Left ventricle myocardium inferior (tissue), 1 donor: ENCODE data around the gene PROSER1. TPM values are rescaled to one million over a fixed set of nuclear protein-coding genes. Genes with fewer than 3 reads are reported as not detected.
"Not testable (repeated sequence)": the region's sequence is repeated elsewhere in the genome, so short reads cannot be mapped to it uniquely, and the experiment has no call there.

ENCODE experiments used
- DNase-seq: peaks from one replicate; pipeline ENCODE4 v3.0.0-alpha.2; 2020
- H3K27ac ChIP-seq: fragments of 200-600 bp; replicated peaks from 2 replicates; pipeline ENCODE4 v1.8.0; 2021
- H3K27me3 ChIP-seq: fragments of 200-600 bp; 2 replicates; pipeline ENCODE4 v1.8.0; 2021; ENCODE audit warnings: low read depth
- H3K36me3 ChIP-seq: fragments of 200-600 bp; 2 replicates; pipeline ENCODE4 v1.8.0; 2021
- H3K4me1 ChIP-seq: fragments of 200-600 bp; 2 replicates; pipeline ENCODE4 v1.8.0; 2021
- H3K4me3 ChIP-seq: fragments of 200-600 bp; 2 replicates; pipeline ENCODE4 v1.8.0; 2021; ENCODE audit warnings: mild to moderate bottlenecking, moderate library complexity
- H3K9me3 ChIP-seq: fragments of 200-600 bp; replicated peaks from 2 replicates; pipeline ENCODE4 v1.8.0; 2021
- CTCF ChIP-seq: fragments of 200-600 bp; IDR thresholded peaks from 2 replicates; pipeline ENCODE4 v1.8.0; 2021; ENCODE audit warnings: antibody characterized with exemption, mild to moderate bottlenecking, borderline replicate concordance
- intact Hi-C: fragments of 100-400 bp; cut with micrococcal nuclease; formaldehyde crosslinking; loops from one replicate; pipeline ENCODE4 v1.11.0; 2022
- total RNA-seq: library from RNA; stranded (reverse); fragmentation: NEBNext Ultra II Directional; extraction: Animal tissue kit (Norgen Biotek cat#: 25700); gene quantifications from one replicate; pipeline ENCODE4 v1.2.1, GENCODE V29; 2021
- donor health status: DM: no; HTN: yes; CAD: no; lungs with severe emphysema.

The PROSER1 gene
- total RNA-seq, 1 donor from 2014 or later = 14.2 TPM

GRCh38 chr13:39016087-39016486, 21.8 kb downstream of the PROSER1 start:
- Histone ChIP-seq H3K9me3 (no peaks in the 10 kb centered on the region), H3K27ac (no peak overlapping the region), H3K4me3 (no peak overlapping the region), H3K36me3 (peaks cover 79% of the 10 kb centered on the region), H3K4me1 (no peaks in the 10 kb centered on the region), H3K27me3 (no peaks in the 10 kb centered on the region)
- TF ChIP-seq CTCF = no peak
- no peak for DNase-seq
- intact Hi-C loops = no loop called here

GRCh38 chr13:39013462-39013861, 24.4 kb downstream of the PROSER1 start:
- Histone ChIP-seq H3K36me3 (peaks cover 89% of the 10 kb centered on the region), H3K4me1 (no peaks in the 10 kb centered on the region), H3K27me3 (no peaks in the 10 kb centered on the region), H3K9me3 (no peaks in the 10 kb centered on the region), H3K27ac (no peak overlapping the region), H3K4me3 (no peak overlapping the region)
- DNase-seq = no peak
- intact Hi-C loops = no loop called here
- TF ChIP-seq CTCF = no peak

- Histone ChIP-seq H3K36me3 (peaks cover 85% of the 10 kb centered on the region), H3K4me3 (no peak overlapping the region), H3K4me1 (no peaks in the 10 kb centered on the region), H3K27me3 (no peaks in the 10 kb centered on the region), H3K27ac (no peak overlapping the region), H3K9me3 (no peaks in the 10 kb centered on the region)
- intact Hi-C loops = no loop called here
- TF ChIP-seq CTCF = no peak
- no peak for DNase-seq
Measured at GRCh38 chr13:39012608-39013007, 25.3 kb downstream of the PROSER1 start.

- intact Hi-C loops, H3K4me3 ChIP-seq, H3K27ac ChIP-seq, H3K9me3 ChIP-seq, DNase-seq, H3K4me1 ChIP-seq, H3K27me3 ChIP-seq: not testable (repeated sequence)
- H3K36me3 ChIP-seq = peaks cover 27% of the 10 kb centered on the region
Measured at GRCh38 chr13:39006371-39007111, 31.3 kb downstream of the PROSER1 start.

- no peaks in the 10 kb centered on the region for H3K4me1 ChIP-seq
- H3K27me3 ChIP-seq = no peaks in the 10 kb centered on the region
- no peak overlapping the region for H3K4me3 ChIP-seq
- H3K9me3 ChIP-seq = no peaks in the 10 kb centered on the region
- TF ChIP-seq CTCF = no peak
- no peaks in the 10 kb centered on the region for H3K36me3 ChIP-seq
- H3K27ac ChIP-seq = no peak overlapping the region
- no peak for DNase-seq
- intact Hi-C loops = no loop called here
Measured at GRCh38 chr13:38998739-38999138, 39.1 kb downstream of the PROSER1 start.

- Histone ChIP-seq H3K4me1 (no peaks in the 10 kb centered on the region), H3K27ac (no peak overlapping the region), H3K27me3 (no peaks in the 10 kb centered on the region), H3K9me3 (no peaks in the 10 kb centered on the region), H3K36me3 (no peaks in the 10 kb centered on the region), H3K4me3 (no peak overlapping the region)
- TF ChIP-seq CTCF = no peak
- no peak for DNase-seq
- intact Hi-C loops = no loop called here
Measured at GRCh38 chr13:38993381-38993780, 44.5 kb downstream of the PROSER1 start.
